Renal cortical epithelial cell (primary cell): ENCODE measurements around the gene SNX1. TPM values are rescaled to one million over a fixed set of nuclear protein-coding genes. Genes with fewer than 3 reads are reported as not detected.
"Not testable (repeated sequence)": the region's sequence is repeated elsewhere in the genome, so short reads cannot be mapped to it uniquely, and the experiment has no call there.

Experiments
- DNase-seq: peaks from one replicate; pipeline ENCODE4 v3.0.0-alpha.2; 2011; ENCODE audit warnings: low read depth
- total RNA-seq: library from RNA; depleted of rRNA; stranded (reverse); fragments of >200 nt; gene quantifications from 2 replicates; pipeline ENCODE4 v1.2.3, GENCODE V29; 2014

Gene SNX1
- total RNA-seq, 1 donor from 2014 or later: 85.9 TPM

GRCh38 chr15:64073496-64073895, 22.3 kb upstream of the SNX1 start:
- not testable (repeated sequence) for DNase-seq

- DNase-seq: no peak
Measured at GRCh38 chr15:64082757-64083156, 13.0 kb upstream of the SNX1 start.

GRCh38 chr15:64089543-64090280, 6.1 kb upstream of the SNX1 start:
- DNase-seq: no peak

GRCh38 chr15:64090527-64090926, 5.3 kb upstream of the SNX1 start:
- no peak for DNase-seq

- no peak for DNase-seq
Measured at GRCh38 chr15:64092075-64092820, 3.5 kb upstream of the SNX1 start.

GRCh38 chr15:64092864-64093626, 2.7 kb upstream of the SNX1 start:
- DNase-seq: peak; percentile 50

- peak; percentile 99 for DNase-seq
Measured at GRCh38 chr15:64093627-64094417, 2.0 kb upstream of the SNX1 start, which contains the start of gene CIAO2A. Gene CIAO2A (minus strand): TSS chr15:64093838. CDS start chr15:64093768, 70 bp downstream.

- DNase-seq: no peak
Measured at GRCh38 chr15:64095431-64095794, 369 bp upstream of the SNX1 start.

GRCh38 chr15:64096668-64097384, 1.0 kb downstream of the SNX1 start:
- peak; percentile 61 for DNase-seq

- DNase-seq: no peak
Measured at GRCh38 chr15:64099379-64099778, 3.6 kb downstream of the SNX1 start.

GRCh38 chr15:64100958-64101357, 5.2 kb downstream of the SNX1 start:
- no peak for DNase-seq

GRCh38 chr15:64102497-64102896, 6.7 kb downstream of the SNX1 start:
- no peak for DNase-seq

- DNase-seq: peak; percentile 85
Measured at GRCh38 chr15:64105113-64105704, 9.4 kb downstream of the SNX1 start.

GRCh38 chr15:64107337-64107736, 11.6 kb downstream of the SNX1 start:
- DNase-seq: no peak

GRCh38 chr15:64110108-64110701, 14.4 kb downstream of the SNX1 start:
- DNase-seq: not testable (repeated sequence)

- DNase-seq: no peak
Measured at GRCh38 chr15:64110950-64111678, 15.3 kb downstream of the SNX1 start.

- peak; percentile 64 for DNase-seq
Measured at GRCh38 chr15:64111679-64112050, 15.9 kb downstream of the SNX1 start.

- peak; percentile 28 for DNase-seq
Measured at GRCh38 chr15:64112073-64112772, 16.4 kb downstream of the SNX1 start.

- DNase-seq: peak; percentile 88
Measured at GRCh38 chr15:64112904-64113303, 17.1 kb downstream of the SNX1 start.
